ENCODE measurements around the gene ELAVL4.

- TF ChIP-seq GATA2 (IDR thresholded peaks at IDR 0.05; ENCODE audit: low read depth, low read length) (no peak), GATA3 (IDR thresholded peaks at IDR 0.05; ENCODE audit: low read depth, low read length) (no peak)
These were observed 70.9 kb downstream of the ELAVL4 start for GRCh38 chr1:50179639-50180038.

All from SH-SY5Y (cell line).